ENCODE measurements around the gene SLC2A4. TPM values are rescaled to one million over a fixed set of nuclear protein-coding genes. Genes with fewer than 3 reads are reported as not detected.

The SLC2A4 gene
- total RNA-seq, 2 donors from 2014 or later = 1.2 to 7.7 TPM

DNA sequence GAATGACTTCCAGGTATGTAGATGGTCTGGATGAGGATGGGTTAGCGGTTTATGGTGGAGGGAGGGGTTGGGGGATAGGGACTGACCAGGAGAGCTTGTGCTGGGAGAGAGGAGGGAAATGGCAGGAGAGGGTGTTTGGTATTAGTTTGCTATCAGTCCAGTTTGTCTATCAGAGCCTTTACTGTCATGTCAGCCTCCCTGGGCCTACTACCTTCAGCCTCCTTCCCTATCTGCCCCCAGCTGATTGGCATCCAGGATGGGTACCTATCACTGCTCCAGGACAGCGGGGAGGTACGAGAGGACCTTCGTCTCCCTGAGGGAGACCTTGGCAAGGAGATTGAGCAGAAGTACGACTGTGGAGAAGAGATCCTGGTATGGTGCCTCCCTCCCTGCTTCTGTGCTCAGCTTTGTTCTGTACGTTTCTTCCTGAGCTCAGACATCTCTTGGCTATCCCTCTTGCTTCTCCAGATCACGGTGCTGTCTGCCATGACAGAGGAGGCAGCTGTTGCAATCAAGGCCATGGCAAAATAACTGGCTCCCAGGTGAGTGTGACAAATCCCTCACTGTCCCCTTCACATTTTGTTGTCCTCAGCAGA lies 29.7 kb downstream of the SLC2A4 start:
- peaks cover 46% of the 10 kb centered on the region for H3K36me3 ChIP-seq

GRCh38 chr17:7312432-7313087 lies 31.0 kb downstream of the SLC2A4 start:
- Histone ChIP-seq H3K4me1 (ENCODE audit: control insufficient read depth in 1 of 2, low read depth in 2 of 2) (peaks cover 31 to 57% of the 10 kb centered on the region in 2 donors), H3K36me3 (peaks cover 52% of the 10 kb centered on the region), H3K4me3 (no peak overlapping the region), H3K27me3 (replicated peaks; ENCODE audit: insufficient read depth) (no peaks in the 10 kb centered on the region), H3K27ac (no peak overlapping the region), H3K9me3 (no peaks in the 10 kb centered on the region)
- TF ChIP-seq, protein P1, sequence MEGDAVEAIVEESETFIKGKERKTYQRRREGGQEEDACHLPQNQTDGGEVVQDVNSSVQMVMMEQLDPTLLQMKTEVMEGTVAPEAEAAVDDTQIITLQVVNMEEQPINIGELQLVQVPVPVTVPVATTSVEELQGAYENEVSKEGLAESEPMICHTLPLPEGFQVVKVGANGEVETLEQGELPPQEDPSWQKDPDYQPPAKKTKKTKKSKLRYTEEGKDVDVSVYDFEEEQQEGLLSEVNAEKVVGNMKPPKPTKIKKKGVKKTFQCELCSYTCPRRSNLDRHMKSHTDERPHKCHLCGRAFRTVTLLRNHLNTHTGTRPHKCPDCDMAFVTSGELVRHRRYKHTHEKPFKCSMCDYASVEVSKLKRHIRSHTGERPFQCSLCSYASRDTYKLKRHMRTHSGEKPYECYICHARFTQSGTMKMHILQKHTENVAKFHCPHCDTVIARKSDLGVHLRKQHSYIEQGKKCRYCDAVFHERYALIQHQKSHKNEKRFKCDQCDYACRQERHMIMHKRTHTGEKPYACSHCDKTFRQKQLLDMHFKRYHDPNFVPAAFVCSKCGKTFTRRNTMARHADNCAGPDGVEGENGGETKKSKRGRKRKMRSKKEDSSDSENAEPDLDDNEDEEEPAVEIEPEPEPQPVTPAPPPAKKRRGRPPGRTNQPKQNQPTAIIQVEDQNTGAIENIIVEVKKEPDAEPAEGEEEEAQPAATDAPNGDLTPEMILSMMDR (IDR thresholded peaks at IDR 0.05) = no peak
- ATAC-seq (ENCODE audit: insufficient number of reproducible peaks, low FRiP score, low read depth) (no peak), DNase-seq (ENCODE audit: low spot score) (no peak)

More for the DNA sequence above, 29.7 kb downstream of the SLC2A4 start:
- TF ChIP-seq, protein P1 (IDR thresholded peaks at IDR 0.05) = no peak
- no peak overlapping the region for H3K27ac ChIP-seq
- DNase-seq (ENCODE audit: low spot score) (no peak), ATAC-seq (ENCODE audit: insufficient number of reproducible peaks, low FRiP score, low read depth) (no peak)
- peaks cover 31 to 60% of the 10 kb centered on the region in 2 donors for H3K4me1 ChIP-seq (ENCODE audit: control insufficient read depth in 1 of 2, low read depth in 2 of 2)
- H3K4me3 ChIP-seq = no peak overlapping the region
- no peaks in the 10 kb centered on the region for H3K27me3 ChIP-seq (replicated peaks; ENCODE audit: insufficient read depth)
- H3K9me3 ChIP-seq = no peaks in the 10 kb centered on the region

DNA sequence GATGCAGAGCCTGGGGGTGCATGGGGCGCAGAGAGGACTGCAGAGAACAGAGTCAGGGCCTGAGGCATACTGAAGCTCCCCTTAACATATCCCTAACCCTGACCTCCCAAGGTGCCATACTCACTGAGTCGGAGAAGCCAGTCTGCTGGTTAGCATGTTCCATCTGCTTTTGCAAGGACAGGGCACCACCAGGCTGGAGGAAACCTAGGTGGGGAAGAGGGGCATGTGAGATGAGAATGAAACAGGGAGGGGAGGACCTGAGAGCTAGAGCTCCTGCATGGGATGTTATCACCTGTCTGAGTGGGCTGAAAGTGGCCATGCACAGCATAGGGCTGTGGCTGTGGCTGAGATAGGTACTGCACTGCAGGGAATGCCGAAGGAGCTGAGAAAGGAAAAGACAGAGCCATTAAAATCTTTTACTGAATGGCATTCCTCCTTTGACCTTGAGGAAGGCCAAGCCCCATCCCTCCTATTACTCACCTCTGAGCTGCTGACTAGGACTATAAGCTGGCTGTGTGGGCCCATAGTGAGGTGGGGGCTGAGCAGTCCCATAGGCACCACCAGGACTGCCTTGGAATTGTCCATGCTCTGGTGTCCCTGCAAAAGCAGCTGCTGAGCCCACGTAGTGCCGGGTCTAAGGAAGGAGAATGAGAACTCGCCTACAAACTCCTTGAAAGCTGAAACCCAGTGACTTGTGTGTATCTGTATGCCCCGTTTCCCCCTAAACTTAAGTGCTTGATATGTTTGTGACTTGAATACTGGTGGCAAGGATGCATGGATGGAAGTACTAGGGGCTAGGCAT lies 31.8 kb downstream of the SLC2A4 start:
- ATAC-seq (ENCODE audit: insufficient number of reproducible peaks, low FRiP score, low read depth) (no peak), DNase-seq (ENCODE audit: low spot score) (no peak)
- H3K27ac ChIP-seq = no peak overlapping the region
- peaks cover 58% of the 10 kb centered on the region for H3K36me3 ChIP-seq
- H3K4me3 ChIP-seq = no peak overlapping the region
- TF ChIP-seq, protein P1 (IDR thresholded peaks at IDR 0.05) = peak; percentile 13
- no peaks in the 10 kb centered on the region for H3K9me3 ChIP-seq
- H3K4me1 ChIP-seq (ENCODE audit: control insufficient read depth in 1 of 2, low read depth in 2 of 2) = peaks cover 31 to 57% of the 10 kb centered on the region in 2 donors
- H3K27me3 ChIP-seq (replicated peaks; ENCODE audit: insufficient read depth) = no peaks in the 10 kb centered on the region

GRCh38 chr17:7313890-7314718 lies 32.6 kb downstream of the SLC2A4 start:
- TF ChIP-seq, protein P1 (IDR thresholded peaks at IDR 0.05) = no peak
- H3K9me3 ChIP-seq = no peaks in the 10 kb centered on the region
- H3K27me3 ChIP-seq (replicated peaks; ENCODE audit: insufficient read depth) = no peaks in the 10 kb centered on the region
- peak overlapping the region; percentile 99 for H3K4me3 ChIP-seq
- peaks cover 66% of the 10 kb centered on the region for H3K36me3 ChIP-seq
- H3K27ac ChIP-seq = peak overlapping the region; percentile 90 to 98
- H3K4me1 ChIP-seq (ENCODE audit: control insufficient read depth in 1 of 2, low read depth in 2 of 2) = peaks cover 30 to 48% of the 10 kb centered on the region in 2 donors
- DNase-seq (ENCODE audit: low spot score) (no peak), ATAC-seq (ENCODE audit: insufficient number of reproducible peaks, low FRiP score, low read depth) (no peak)
